Calu3 (cell line): ENCODE measurements around the gene PPIB. TPM values are rescaled to one million over a fixed set of nuclear protein-coding genes. Genes with fewer than 3 reads are reported as not detected.

Experiments
- BruUV-seq: library from RNA; stranded (reverse); fragments of 400-500 nt; replicated peaks from 2 replicates; lab custom pipeline; 2021; lab: Mats Ljungman, UMichigan
- CTCF ChIA-PET: fragments of 300-600 bp; sonication (Branson Sonifier 250); formaldehyde crosslinking; loops from one replicate; lab custom pipeline; 2022; ENCODE audit warnings: antibody characterized with exemption; lab: Charles Lee
- DNase-seq: peaks from one replicate; pipeline ENCODE4 v3.0.0; 2022
- H3K27ac Mint-ChIP-seq: one replicate; pipeline ENCODE4 v1.8.0; 2022; ENCODE audit warnings: mixed read lengths; ENCODE audit not compliant: unreplicated experiment
- H3K27me3 Mint-ChIP-seq: one replicate; pipeline ENCODE4 v1.8.0; 2022; ENCODE audit warnings: mixed read lengths; ENCODE audit not compliant: unreplicated experiment
- H3K36me3 Mint-ChIP-seq: one replicate; pipeline ENCODE4 v1.8.0; 2022; ENCODE audit warnings: mild to moderate bottlenecking, moderate library complexity, mixed read lengths; ENCODE audit not compliant: insufficient read depth, unreplicated experiment
- H3K4me1 Mint-ChIP-seq: one replicate; pipeline ENCODE4 v1.8.0; 2022; ENCODE audit warnings: mild to moderate bottlenecking, low read depth, mixed read lengths; ENCODE audit not compliant: unreplicated experiment
- H3K4me3 Mint-ChIP-seq: one replicate; pipeline ENCODE4 v1.8.0; 2022; ENCODE audit warnings: mild to moderate bottlenecking, low read depth, moderate library complexity, mixed read lengths; ENCODE audit not compliant: unreplicated experiment
- H3K9me3 Mint-ChIP-seq: one replicate; pipeline ENCODE4 v1.8.0; 2022; ENCODE audit warnings: low read depth, mixed read lengths; ENCODE audit not compliant: unreplicated experiment
- CTCF ChIP-seq: fragments of 200-600 bp; IDR thresholded peaks from one replicate; pipeline ENCODE4 v1.8.0; 2022; ENCODE audit warnings: antibody characterized with exemption; ENCODE audit not compliant: unreplicated experiment
- intact Hi-C: fragments of 100-400 bp; cut with micrococcal nuclease; formaldehyde crosslinking; loops from one replicate; pipeline ENCODE4 v1.10.0; 2022; ENCODE audit not compliant: unreplicated experiment
- total RNA-seq: library from RNA; stranded (reverse); gene quantifications from 2 replicates; pipeline ENCODE4 v1.2.3, GENCODE V29; 2022

The PPIB gene
- total RNA-seq, 1 experiment from 2014 or later, result 690 TPM

GRCh38 chr15:64146520-64146884, 16.3 kb downstream of the PPIB start:
- intact Hi-C loops, result no loop called here
- no peaks in the 10 kb centered on the region for H3K27me3 Mint-ChIP-seq
- no peaks in the 10 kb centered on the region for H3K9me3 Mint-ChIP-seq
- H3K4me1 Mint-ChIP-seq, result peaks cover 8% of the 10 kb centered on the region
- no peak overlapping the region for H3K4me3 Mint-ChIP-seq
- CTCF ChIA-PET, result no interaction called here
- no peak for TF ChIP-seq CTCF
- DNase-seq, result no peak
- peaks cover 36% of the 10 kb centered on the region for H3K36me3 Mint-ChIP-seq
- no peak overlapping the region for H3K27ac Mint-ChIP-seq
- BruUV-seq, result no TSS peak

GRCh38 chr15:64146041-64146440, 16.8 kb downstream of the PPIB start:
- Mint-ChIP-seq H3K4me1 (peaks cover 5% of the 10 kb centered on the region), H3K9me3 (no peaks in the 10 kb centered on the region), H3K27ac (no peak overlapping the region), H3K36me3 (peaks cover 33% of the 10 kb centered on the region), H3K27me3 (no peaks in the 10 kb centered on the region), H3K4me3 (no peak overlapping the region)
- BruUV-seq, result no TSS peak
- intact Hi-C loops, result no loop called here
- no peak for TF ChIP-seq CTCF
- CTCF ChIA-PET, result no interaction called here
- no peak for DNase-seq

- BruUV-seq, result no TSS peak
- H3K36me3 Mint-ChIP-seq, result peaks cover 28% of the 10 kb centered on the region
Observed at GRCh38 chr15:64144565-64145281, 18.1 kb downstream of the PPIB start.

GRCh38 chr15:64144192-64144564, 18.6 kb downstream of the PPIB start:
- CTCF ChIA-PET, result no interaction called here
- intact Hi-C loops, result no loop called here
- no peak overlapping the region for H3K4me3 Mint-ChIP-seq
- no peak overlapping the region for H3K27ac Mint-ChIP-seq
- no TSS peak for BruUV-seq
- H3K36me3 Mint-ChIP-seq, result peaks cover 28% of the 10 kb centered on the region
- DNase-seq, result no peak
- TF ChIP-seq CTCF, result no peak
- H3K27me3 Mint-ChIP-seq, result no peaks in the 10 kb centered on the region
- H3K4me1 Mint-ChIP-seq, result no peaks in the 10 kb centered on the region
- H3K9me3 Mint-ChIP-seq, result no peaks in the 10 kb centered on the region

More at GRCh38 chr15:64144565-64145281, 18.1 kb downstream of the PPIB start:
- CTCF ChIA-PET, result no interaction called here
- Mint-ChIP-seq H3K4me3 (no peak overlapping the region), H3K4me1 (no peaks in the 10 kb centered on the region), H3K27ac (no peak overlapping the region), H3K9me3 (no peaks in the 10 kb centered on the region), H3K27me3 (no peaks in the 10 kb centered on the region)
- no peak for TF ChIP-seq CTCF
- intact Hi-C loops, result no loop called here
- no peak for DNase-seq
